Limb (tissue), 2 donors: Measurements from ENCODE around the gene GTF2F2.
"Not testable (repeated sequence)": the region's sequence is repeated elsewhere in the genome, so short reads cannot be mapped to it uniquely, and the experiment has no call there.

ENCODE experiments used
- DNase-seq, 2 donors: peaks; one replicate each; pipeline ENCODE4 v3.0.0-alpha.2; 2016; ENCODE audit errors: extremely low spot score in 2 of 2

Gene GTF2F2

DNA sequence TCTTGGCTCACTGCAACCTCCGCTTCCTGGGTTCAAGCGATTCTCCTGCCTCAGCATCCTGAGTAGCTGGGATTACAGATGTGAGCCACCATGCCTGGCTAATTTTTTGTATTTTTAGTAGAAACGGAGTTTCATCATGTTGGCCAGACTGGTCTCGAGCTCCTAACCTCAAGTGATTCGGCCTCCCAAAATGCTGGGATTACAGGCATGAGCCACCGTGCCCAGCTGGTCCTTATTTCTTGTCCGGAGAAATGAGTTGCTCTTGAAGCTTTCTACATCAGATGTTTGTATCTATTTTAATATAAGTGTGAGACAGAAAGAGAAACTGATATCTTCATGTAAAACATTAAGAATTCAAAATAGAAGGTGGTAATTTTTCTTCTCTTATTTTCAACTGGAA is 124.4 kb downstream of the GTF2F2 start:
- not testable (repeated sequence) for DNase-seq

- no peak for DNase-seq
Measured at GRCh38 chr13:45249662-45250061, 129.4 kb downstream of the GTF2F2 start.

DNA sequence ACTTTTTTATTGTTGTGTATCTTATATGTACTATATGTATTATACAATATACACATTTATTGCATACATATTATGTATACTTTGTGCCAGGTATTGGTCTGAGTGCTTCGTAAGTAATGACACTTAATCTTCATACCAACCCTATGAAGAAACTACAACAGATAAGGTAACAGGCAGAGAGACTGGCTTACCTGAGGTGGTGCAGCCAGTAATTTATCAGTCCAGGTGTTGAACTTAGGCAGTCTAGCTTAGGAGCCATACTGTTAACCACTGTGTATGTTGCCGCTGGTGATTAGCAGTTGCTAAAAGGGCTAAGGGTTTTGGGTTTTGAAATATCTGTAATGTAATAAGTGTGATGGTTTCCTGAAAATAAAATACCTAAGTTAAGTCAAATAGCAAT is 134.1 kb downstream of the GTF2F2 start:
- DNase-seq: no peak

GRCh38 chr13:45255247-45255987 is 135.1 kb downstream of the GTF2F2 start:
- DNase-seq: no peak

GRCh38 chr13:45256254-45256653 is 135.9 kb downstream of the GTF2F2 start:
- no peak for DNase-seq

- DNase-seq: no peak
Measured at GRCh38 chr13:45257638-45258333, 137.5 kb downstream of the GTF2F2 start.

DNA sequence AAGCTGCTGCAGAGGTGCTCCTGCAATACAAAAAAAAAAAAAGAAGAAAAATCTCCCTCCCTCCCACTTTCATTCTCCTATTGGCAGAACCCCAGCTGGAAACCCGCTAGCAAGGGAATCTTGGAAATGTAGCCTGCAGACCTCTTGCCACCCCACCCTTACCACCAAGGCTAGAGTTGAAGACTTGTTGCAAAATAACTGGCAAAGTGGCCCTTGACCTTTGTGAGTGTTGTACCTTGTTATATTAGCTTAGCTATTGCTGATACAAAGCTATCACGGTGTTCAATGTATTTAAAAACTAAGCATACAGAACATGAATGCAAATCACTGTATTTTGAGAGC is 138.0 kb downstream of the GTF2F2 start:
- no peak for DNase-seq

GRCh38 chr13:45267215-45267614 is 146.9 kb downstream of the GTF2F2 start:
- DNase-seq: no peak

GRCh38 chr13:45269204-45269603 is 148.9 kb downstream of the GTF2F2 start:
- no peak for DNase-seq

DNA sequence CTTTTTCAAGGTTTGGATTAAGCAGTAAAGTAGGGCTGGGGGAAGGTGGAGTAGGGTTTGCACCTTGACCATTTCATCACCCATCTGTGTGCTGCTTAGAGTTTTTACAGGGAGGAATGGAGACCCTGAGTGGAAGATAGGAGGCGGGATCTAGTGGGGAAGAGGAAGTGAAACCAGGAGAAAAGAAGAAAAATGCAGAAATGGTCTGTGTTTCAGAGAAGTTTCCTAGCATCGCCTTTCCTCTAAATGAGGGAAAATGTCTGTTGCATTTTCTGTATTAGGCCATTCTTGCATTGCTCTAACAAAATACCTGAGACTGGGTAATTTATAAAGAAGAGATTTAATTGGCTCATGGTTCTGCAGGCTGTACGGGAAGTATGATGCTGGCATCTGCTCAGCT is 156.6 kb downstream of the GTF2F2 start:
- no peak for DNase-seq

GRCh38 chr13:45278096-45278645 is 157.9 kb downstream of the GTF2F2 start:
- no peak for DNase-seq

GRCh38 chr13:45280011-45280410 is 159.7 kb downstream of the GTF2F2 start:
- no peak for DNase-seq

DNA sequence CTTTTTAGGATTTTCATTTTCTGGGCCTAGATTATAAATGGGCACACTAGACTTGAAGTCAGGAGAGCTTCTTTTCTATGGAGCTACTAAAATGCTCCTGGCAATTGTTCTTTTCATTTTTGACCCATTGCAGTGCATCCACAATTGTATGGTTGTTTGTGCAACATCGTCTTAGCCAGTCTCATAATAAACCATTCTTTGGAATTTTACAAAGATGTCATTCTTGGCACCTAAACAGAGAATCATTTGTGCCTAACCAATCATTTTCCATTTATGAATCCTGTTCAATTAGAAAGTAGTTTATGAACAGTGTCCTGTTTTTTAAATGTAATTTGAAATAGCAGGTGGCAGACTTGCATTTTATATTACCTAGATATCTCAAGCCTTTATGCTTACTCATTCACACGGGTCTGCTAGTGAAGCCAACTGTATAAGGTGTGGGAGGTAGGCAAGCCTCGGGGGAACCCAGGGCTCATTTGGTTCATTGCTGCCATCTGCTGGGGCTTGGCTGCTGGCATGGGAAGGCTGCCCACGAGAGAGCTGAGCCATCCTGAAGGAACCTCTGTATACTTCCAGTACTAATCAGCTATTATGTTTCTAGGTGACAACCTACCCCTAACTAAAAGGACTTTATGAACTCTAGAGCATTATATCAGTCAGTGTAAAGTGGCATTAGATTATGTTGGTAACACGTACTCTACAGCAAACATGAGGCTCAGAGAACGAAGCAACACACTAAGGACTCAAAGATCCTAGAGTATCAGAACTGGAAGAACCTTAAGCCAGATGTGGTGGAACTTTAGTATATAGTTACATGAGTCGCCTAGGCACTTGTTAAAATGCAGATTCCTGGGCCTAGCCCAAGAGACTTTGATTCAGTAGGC is 160.7 kb downstream of the GTF2F2 start:
- DNase-seq: peak in 1 of 2 donors; percentile 67

DNA sequence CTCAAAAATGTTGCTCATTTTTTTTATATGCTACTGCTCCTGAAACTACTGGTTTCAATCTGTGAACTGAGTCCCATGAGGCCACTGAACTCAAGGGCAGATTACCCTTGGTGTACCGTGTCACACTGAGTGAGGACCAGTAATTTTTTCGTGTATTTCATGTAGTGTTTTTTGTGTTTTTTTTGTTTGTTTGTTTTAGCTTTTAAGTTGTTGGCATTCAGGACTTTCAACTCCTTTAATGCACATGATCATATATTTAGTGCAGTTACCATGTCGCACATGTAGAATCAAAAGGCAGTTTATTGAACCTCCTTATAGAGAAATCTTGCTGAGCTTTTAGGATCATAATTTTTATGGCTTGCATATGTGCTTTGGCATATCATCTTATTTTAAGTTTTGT is 162.7 kb downstream of the GTF2F2 start:
- no peak for DNase-seq

- no peak for DNase-seq
Measured at GRCh38 chr13:45289936-45290563, 169.7 kb downstream of the GTF2F2 start.

DNA sequence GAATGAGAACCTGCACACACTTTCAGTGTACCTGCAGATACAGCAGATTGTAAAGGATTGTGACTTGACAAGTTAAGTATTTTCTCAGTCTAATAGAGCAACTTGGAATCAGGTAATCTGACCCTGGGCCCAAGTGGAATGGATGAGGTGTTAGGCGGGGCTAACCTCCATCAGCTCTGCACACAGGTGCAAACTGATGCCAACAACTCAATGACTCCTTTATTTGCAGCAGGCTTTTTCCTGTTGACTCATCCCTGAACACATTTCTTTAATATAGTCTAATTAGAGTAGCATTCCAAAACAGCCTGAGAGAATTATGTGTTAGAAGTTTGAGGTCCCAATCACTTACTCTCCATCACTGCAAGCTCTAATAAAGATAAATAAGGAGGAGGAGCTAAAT is 171.9 kb downstream of the GTF2F2 start:
- DNase-seq: no peak

DNA sequence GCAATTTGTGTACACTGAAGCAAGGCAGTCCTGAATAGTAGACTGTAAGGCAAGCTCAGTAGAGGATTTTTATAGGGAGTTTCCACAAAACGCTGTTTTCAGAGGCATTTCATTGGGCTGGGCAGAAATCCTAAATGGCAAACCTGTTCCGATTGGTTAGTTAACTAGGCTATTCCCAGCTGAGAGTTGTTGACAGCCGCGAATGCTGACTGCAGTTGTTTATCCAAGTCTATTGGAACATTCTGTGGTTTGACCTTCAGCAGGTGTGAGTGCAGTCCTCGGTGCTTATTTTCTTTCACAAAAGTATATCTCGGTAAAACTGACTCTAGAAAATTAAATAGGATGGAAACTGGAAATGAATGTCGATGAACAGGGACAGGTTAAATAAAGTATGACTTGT is 175.2 kb downstream of the GTF2F2 start:
- no peak for DNase-seq

DNA sequence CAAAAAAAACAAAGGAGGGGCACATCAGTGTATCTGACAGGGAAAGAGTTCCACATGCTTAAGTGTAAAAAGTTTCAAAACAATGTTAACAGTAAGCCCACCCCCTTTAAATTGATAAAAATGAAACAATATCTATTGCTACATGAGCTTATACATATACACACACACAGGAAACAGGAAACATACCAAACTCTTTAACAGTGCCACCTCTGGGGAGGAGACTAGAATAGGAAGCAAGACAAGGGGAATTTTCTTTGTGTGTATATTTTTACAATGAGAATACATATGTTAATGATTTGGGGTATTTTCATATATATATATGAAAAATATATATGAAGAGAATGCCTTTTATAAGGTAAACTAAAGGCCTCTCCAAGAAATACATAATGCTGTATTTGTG is 175.9 kb downstream of the GTF2F2 start:
- no peak for DNase-seq

DNA sequence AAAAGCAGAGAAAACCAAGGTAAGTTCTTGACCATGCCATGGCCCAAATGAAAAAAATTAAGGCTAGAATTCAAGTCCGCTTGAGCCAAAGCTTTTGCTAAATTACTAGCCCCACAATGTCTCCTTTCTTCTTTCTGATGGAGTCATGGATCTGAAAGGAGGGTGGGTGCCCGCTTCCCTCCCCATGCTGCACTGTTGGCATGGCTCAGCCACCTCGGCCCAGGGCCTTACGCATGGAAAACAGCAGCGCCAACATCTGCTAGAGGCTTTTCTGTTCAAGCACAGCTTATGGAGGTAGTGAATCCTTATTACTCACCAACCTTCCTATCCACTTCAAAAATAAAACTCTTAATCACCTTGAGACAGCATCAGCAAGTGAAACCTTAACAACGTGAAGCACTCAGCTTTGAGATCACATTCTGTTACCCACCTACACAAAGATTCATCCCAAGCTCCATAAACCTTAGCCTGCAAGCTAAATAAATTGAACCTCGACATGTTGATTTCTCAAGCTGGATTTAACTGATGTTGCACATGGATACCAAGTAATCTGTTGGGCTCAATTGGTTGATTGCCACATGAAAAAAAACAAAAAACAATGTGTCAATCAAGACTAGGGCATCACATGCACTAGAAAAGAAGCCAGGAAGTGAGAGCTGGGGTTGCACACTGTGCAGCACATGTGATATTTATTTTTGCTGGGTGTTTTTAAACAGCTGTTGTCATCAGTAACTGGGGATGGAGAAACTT is 177.3 kb downstream of the GTF2F2 start:
- no peak for DNase-seq

DNA sequence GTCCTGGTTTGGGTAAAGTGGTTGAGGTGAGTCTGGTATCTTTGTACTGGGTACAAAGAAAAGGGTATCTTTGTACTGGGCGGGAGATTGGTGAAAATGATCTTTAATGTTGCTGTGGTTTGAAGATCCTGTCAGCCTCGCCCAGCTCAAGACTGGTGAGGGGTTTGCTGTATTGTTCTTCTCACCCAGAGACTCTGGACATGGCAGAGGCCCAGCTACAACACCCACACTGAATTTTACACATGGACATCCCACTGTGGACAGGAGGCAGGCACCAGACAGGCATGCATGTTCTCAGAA is 177.8 kb downstream of the GTF2F2 start:
- DNase-seq: no peak

GRCh38 chr13:45298550-45298949 is 178.2 kb downstream of the GTF2F2 start:
- DNase-seq: not testable (repeated sequence)
